Activated T-helper 1 cell treated with anti-CD3 and anti-CD28 coated beads, Interleukin-2, amount 50 U/mL, for 16 hours (primary cell): Measurements from ENCODE around the gene SPTAN1.
A peak's percentile ranks its signal among the peaks of the same experiment; 100 is the strongest.

Experiments used
- DNase-seq, 2 donors: peaks; one replicate each; pipeline ENCODE4 v3.0.0-alpha.2; 2020; ENCODE audit warnings: low read depth in 1 of 2, low spot score in 1 of 2

Gene SPTAN1

DNA sequence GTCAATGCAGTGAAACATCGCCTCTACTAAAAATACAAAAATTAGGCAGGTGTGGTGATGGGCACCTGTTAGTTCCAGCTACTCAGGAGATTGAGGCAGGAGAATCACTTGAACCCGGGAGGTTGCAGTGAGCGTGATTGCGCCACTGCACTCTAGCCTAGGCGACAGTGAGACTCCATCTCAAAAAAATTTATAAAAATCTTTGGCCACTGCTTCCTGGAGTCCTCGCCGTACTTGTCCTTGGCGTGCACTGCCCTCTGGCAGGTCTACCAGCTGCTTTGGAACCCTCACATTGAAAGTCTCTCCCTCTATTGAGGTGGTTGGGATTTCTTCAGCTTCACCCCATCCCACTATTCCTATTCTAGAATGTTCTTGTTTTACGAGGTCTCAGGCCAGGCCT, 79.2 kb downstream of the SPTAN1 start:
- DNase-seq, result no peak

- DNase-seq, result no peak
Measured at GRCh38 chr9:128632066-128632465, 79.7 kb downstream of the SPTAN1 start.

- no peak for DNase-seq
Measured at GRCh38 chr9:128632486-128632885, 80.1 kb downstream of the SPTAN1 start.

DNA sequence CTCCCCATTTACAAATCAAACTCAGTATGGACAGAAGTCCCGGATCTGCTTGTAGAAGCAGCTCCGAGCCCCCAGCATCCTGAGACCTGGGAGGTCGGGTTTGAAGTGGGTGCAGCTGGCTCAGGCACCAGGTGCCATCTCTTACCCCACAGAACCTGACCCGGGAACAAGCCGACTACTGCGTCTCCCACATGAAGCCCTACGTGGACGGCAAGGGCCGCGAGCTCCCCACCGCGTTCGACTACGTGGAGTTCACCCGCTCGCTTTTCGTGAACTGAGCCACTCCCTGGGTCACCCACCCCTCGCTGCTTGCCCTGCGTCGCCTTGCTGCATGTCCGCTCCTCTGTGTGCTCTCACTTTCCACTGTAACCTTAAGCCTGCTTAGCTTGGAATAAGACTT, 80.7 kb downstream of the SPTAN1 start:
- DNase-seq, result no peak

GRCh38 chr9:128633601-128634000, 81.2 kb downstream of the SPTAN1 start:
- DNase-seq, result no peak

- DNase-seq, result no peak
Measured at GRCh38 chr9:128634111-128634510, 81.7 kb downstream of the SPTAN1 start.

- no peak for DNase-seq
Measured at GRCh38 chr9:128634651-128635262, 82.4 kb downstream of the SPTAN1 start.

DNA sequence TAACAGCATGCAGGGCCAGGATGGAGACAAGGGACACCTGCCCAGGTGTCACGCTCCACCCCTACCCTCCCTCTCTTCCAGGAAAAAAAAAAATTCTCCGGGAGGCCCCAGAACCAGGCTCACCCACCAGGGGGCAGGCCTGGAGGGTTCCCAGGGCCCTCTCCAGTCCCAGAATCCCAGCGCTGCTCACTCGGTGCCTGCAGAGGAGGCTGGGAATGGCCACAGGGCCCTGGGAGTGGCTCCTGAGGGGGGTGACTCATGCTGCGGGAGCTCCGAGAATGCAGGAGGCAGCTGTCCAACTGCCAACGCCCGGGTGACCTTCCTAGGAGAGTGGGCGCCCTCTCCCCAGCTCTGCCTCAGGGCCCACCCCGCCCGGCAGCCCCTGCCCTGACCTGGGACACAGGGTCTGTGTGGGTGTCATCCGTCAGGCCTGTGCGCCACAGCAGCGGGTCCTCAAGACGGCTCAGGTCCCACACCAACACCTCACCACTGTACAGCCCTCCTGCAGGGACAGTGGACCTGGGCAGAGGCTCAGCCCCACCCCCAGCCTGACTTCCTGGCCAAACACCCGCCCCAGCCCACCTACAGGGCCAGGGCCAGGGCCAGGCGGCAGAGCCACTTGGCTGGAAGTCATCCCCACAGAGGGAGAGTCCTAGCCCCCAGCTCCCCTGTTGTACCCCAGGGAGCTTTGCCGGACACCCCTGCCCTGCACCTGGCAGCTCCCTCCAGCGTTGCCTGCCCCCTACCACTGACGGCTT, 83.1 kb downstream of the SPTAN1 start:
- DNase-seq, result no peak

DNA sequence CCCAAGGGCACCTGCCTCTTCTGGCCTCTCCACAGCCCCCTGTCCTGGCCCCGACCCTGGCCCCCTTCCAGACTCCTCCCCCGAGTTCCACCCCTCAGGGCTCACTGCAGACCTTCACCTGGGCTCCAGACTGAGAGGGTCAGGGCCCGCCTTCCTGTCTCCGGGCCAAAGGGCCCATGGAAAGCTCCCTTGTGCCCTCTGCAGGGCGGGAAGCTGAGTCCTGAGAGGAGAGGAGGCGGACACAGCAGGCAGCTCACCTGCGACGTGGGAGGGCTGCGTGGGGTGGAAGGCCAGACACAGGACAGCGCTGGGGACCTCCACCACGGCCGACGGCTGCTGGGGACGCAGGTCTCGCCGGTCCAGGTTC, 83.6 kb downstream of the SPTAN1 start:
- no peak for DNase-seq

- DNase-seq, result no peak
Measured at GRCh38 chr9:128636556-128637530, 84.5 kb downstream of the SPTAN1 start.

DNA sequence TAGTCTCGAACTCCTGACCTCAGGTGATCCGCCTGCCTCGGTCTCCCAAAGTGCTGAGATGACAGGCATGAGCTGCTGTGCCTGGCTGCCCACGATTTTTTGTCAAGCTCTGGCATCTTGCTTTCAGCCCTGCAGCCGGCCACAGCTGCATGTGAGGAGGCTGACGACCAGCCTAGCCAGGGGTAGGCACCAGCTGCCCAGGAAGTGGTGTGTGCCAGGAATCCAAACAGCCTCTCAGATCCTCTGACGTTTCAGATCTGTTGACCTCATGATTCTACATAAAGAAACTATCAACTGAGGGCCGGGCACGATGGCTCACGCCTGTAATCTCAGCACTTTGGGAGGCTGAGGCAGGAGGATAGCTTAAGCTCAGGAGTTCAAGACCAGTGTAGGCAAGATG, 85.3 kb downstream of the SPTAN1 start:
- no peak for DNase-seq

GRCh38 chr9:128638580-128638979, 86.2 kb downstream of the SPTAN1 start:
- DNase-seq, result no peak

GRCh38 chr9:128640603-128641002, 88.2 kb downstream of the SPTAN1 start:
- DNase-seq, result no peak

DNA sequence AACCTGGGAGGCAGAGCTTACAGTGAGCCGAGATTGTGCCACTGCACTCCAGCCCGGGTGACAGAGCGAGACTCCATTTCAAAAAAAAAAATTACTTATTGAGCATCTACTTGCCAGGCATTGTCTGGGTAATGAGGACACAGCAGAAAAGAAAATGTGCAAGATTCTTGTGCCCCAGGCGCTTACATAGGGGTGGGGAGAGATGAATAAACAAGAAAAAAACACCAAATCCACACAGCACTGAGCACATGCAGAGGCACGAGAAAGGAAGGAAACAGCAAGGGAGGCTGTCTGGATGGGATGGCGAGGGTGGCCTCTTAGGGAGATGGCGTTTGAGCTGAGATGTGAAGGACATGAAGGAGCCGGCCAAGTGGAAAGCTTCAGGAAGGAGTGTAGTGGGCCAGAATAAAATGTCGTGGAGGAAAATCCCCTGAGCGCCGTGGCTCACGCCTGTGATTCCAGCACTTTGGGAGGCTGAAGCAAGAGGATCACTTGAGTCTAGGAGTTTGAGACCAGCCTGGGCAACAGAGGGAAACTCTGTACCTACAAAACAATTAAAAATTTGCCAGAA, 90.4 kb downstream of the SPTAN1 start:
- DNase-seq, result no peak

GRCh38 chr9:128643519-128644300, 91.3 kb downstream of the SPTAN1 start:
- DNase-seq, result no peak

GRCh38 chr9:128648206-128648605, 95.8 kb downstream of the SPTAN1 start:
- peak; percentile 50 to 55 for DNase-seq

- DNase-seq, result no peak
Measured at GRCh38 chr9:128651798-128652197, 99.4 kb downstream of the SPTAN1 start.

DNA sequence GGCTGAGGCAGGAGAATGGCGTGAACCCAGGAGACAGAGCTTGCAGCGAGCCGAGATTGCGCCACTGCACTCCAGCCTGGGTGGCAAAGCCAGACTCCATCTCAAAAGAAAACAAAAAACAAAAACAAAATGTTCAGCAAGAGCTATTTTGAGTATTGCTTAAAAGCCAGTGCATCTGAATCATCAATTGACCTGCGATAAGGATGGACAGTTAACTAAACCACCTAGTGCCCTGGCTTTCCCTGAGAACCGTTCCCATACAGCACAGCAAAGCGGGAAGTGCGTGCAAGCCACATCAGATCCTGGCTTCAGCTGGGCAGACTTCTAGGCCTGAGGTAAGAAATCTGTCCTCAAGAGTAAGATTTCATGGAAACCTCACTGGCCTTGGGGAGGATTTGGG, 101.5 kb downstream of the SPTAN1 start:
- DNase-seq, result no peak

DNA sequence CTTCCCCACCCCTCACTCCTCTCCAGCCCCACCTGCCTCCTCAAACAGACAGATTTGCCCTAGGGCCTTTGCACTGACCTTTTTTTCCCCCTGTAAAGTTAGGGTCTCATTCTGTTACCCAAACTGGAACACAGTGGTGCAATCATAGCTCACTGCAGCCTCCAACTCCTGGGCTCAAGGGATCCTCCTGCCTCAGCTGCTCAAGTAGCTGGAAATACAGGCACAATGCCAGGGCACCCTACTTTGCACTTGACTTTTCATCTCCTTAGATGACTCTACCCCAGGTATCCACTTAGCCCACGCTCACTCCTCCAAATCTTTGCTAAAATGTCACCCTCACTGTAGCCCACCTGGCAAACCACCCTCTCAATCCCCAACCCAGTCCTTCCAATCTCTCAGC, 102.1 kb downstream of the SPTAN1 start:
- DNase-seq, result no peak

GRCh38 chr9:128656416-128657343, 104.3 kb downstream of the SPTAN1 start, which contains the start of gene DYNC2I2:
TSS of gene DYNC2I2 (minus strand) at chr9:128656847. CDS start at chr9:128656726, 121 bp downstream.
- DNase-seq, result peak; percentile 93 to 94
